Raji (cell line): ENCODE results near the gene MYCL.

ENCODE experiments used
- POLR2A ChIP-seq: IDR thresholded peaks from 2 replicates; pipeline ENCODE4 v1.6.1; 2011; ENCODE audit warnings: low read depth, low read length, control low read depth; ENCODE audit not compliant: insufficient read depth

The MYCL gene

GRCh38 chr1:39901714-39902459 lies at the start of gene MYCL:
Gene MYCL (minus strand): TSS chr1:39901917. CDS start chr1:39901434, 483 bp downstream.
- peak; percentile 62 for TF ChIP-seq POLR2A

DNA sequence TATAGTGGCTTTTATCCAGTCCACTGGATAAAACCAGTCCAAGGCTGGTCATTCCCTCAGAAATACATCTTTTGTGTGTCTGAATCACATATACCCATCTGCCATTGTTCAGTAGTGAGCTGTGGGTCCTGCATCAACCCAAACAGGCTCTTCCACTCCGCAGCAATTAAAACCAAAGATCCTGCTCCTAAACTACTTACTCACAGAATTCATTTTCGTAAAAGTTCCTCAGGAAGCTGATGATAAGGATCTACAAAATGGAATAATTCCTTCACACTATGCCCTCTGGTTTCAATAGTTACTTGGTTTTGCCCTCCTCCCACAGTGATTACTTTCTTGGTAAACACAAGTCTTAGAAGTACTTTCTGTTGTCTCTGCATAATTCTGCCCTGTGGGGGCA lies 48.2 kb upstream of the MYCL start:
- TF ChIP-seq POLR2A = no peak

- TF ChIP-seq POLR2A = no peak
These were observed 45.5 kb upstream of the MYCL start for GRCh38 chr1:39947260-39947659.

GRCh38 chr1:39946216-39946615 lies 44.5 kb upstream of the MYCL start:
- TF ChIP-seq POLR2A = no peak

- TF ChIP-seq POLR2A = no peak
These were observed 42.8 kb upstream of the MYCL start for GRCh38 chr1:39944410-39945112.

DNA sequence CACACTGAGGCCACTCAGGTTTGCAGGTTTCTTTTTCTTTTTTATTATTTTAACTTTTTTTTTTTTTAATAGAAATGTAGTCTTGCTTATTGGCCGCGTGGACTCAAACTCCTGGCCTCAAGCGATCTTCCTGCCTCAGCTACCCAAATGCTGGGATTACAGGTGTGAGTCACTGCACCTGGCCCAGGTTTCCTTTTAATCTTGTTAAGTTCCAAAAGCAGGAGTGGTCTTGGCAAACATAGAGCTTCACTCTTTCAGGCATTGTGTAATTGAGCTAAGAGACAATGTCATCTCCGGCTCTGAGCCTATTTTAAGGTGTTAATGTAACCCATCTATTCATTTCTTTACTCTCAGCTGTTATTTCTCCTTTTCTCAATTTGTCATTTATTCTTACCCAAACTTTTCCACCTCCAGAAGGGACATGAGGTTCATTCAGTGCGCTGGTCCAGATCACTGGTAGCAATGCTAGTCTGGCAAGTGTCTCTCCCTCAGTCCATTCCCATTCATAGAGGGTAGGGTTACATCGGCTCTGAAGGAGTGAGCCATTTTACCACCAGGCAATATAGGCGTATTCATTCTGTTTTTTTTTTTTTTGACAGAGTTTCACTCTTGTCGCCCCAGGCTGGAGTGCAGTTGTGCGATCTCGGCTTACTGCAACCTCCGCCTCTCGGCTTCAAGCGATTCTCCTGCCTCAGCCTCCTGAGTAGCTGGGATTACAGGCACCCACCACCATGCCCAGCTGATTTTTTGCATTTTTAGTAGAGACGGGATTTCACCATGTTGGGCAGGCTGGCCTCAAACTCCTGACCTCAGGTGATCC lies 42.0 kb upstream of the MYCL start:
- TF ChIP-seq POLR2A = no peak

DNA sequence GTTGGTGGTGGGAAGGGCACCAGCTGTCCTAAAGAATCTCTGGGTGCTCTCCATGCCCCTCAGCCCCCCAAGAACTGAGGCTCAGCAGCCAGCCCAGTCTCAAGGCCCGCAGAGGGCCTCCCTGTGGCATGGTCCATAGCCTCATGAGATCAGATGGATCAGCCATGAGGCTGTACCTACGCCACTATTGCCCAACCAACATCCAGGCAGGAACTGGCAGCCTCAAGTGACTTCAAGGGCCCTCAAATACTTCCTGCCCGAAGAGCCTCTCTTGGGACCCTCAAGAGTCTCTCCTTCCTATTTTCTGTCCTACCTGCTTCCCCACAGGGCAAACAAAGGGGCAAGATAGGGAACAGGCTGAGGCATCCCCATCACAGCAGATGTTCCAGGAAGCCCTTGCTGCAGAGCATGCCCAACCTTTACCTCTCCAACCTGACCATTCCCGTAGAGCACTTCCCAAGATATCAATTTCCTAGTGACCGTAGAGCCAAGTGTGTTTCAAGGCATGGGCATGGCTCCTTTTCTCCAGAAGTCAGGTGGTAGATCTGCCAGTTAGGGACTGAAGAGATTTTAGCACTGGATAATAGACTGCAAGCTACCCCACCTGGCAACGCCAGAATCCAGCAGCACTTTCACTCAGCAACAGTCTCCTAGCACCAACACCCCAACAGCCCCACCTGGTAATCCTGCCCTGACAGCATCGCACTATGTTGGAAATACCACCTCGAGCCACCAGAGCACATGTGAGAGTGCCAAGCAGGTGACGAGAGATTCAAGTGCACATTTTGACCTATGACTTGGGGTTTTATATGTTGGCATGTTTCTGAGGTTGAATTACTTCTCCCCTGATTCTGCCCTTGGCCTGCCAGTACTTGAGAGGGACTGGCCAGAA lies 39.5 kb upstream of the MYCL start:
- TF ChIP-seq POLR2A = no peak

DNA sequence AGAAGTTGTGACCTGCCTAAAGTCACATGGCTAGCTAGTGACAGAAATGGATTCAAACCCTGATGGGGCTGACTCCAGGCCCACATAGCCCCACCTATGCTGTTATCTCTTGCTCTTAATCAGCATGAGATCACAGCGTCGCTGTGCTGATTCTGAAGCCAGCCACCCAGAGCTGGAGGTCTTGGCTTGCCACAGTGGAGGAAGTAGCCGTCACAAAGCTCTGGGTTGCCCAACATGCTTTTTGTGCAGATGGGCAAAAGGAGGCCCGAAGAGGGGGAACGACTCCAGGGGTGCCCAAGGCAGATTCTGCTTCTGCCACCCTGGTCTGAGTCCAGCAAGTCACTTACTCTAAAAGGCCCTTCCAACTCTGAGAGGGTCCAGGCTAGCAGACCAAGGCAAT lies 38.5 kb upstream of the MYCL start:
- TF ChIP-seq POLR2A = no peak

DNA sequence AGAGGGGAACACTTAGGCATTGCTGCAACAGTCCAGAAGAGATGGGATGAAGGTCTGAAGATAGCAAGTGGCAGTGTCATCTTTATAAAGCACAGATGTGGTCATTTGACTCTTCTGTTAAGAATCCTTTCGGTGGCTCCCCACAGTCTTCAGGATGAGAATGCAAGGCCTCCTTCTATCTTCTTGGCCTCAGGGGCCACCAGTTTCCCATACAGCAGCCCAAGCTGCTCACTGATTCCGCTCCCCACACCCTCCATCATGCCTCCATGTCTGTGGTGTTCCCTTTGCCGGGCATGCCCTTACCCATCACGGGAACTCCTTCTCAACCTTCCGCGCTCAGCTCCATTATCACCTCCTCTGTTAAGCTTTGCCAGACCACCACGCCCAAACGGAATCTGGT lies 37.1 kb upstream of the MYCL start:
- TF ChIP-seq POLR2A = no peak

GRCh38 chr1:39936724-39937491 lies 35.2 kb upstream of the MYCL start:
- no peak for TF ChIP-seq POLR2A

- TF ChIP-seq POLR2A = no peak
These were observed 32.5 kb upstream of the MYCL start for GRCh38 chr1:39933956-39934941.

- no peak for TF ChIP-seq POLR2A
These were observed 27.3 kb upstream of the MYCL start for GRCh38 chr1:39928809-39929587.

- TF ChIP-seq POLR2A = no peak
These were observed 25.8 kb upstream of the MYCL start for GRCh38 chr1:39927538-39927937.
